HEK293 (cell line): ENCODE data around the gene SLC38A5.

ENCODE experiments used
- MYNN ChIP-seq: fragments of 450-650 bp; formaldehyde crosslinking; IDR thresholded peaks from 2 replicates; pipeline ENCODE4 v1.5.1; 2016; ENCODE audit warnings: missing biosample characterization, missing genetic modification characterization, borderline replicate concordance
- TRIM28 ChIP-seq: IDR thresholded peaks from 2 replicates; pipeline ENCODE4 v1.6.1; 2011; ENCODE audit warnings: low read length, control low read depth, borderline replicate concordance
- WT1 ChIP-seq: fragments of 450-650 bp; formaldehyde crosslinking; IDR thresholded peaks from 2 replicates; pipeline ENCODE4 v1.5.1; 2016; ENCODE audit warnings: missing biosample characterization, missing genetic modification characterization
- ZNF121 ChIP-seq: fragments of 450-650 bp; formaldehyde crosslinking; IDR thresholded peaks from 2 replicates; pipeline ENCODE4 v1.5.1; 2016; ENCODE audit warnings: missing biosample characterization, missing genetic modification characterization
- ZNF133 ChIP-seq: fragments of 450-650 bp; formaldehyde crosslinking; IDR thresholded peaks from 2 replicates; pipeline ENCODE4 v1.5.1; 2016; ENCODE audit warnings: missing biosample characterization, missing genetic modification characterization
- ZNF174 ChIP-seq: fragments of 450-650 bp; formaldehyde crosslinking; IDR thresholded peaks from 2 replicates; pipeline ENCODE4 v1.5.0; 2017; ENCODE audit warnings: missing biosample characterization, mild to moderate bottlenecking, missing genetic modification characterization
- ZNF223 ChIP-seq: fragments of 450-650 bp; formaldehyde crosslinking; IDR thresholded peaks from 2 replicates; pipeline ENCODE4 v1.5.1; 2016; ENCODE audit warnings: missing biosample characterization, missing genetic modification characterization
- ZNF239 ChIP-seq: fragments of 450-650 bp; formaldehyde crosslinking; IDR thresholded peaks from 2 replicates; pipeline ENCODE4 v1.5.1; 2016; ENCODE audit warnings: missing biosample characterization, missing genetic modification characterization
- ZNF324 ChIP-seq: fragments of 450-650 bp; formaldehyde crosslinking; IDR thresholded peaks from 2 replicates; pipeline ENCODE4 v1.5.1; 2016; ENCODE audit warnings: missing biosample characterization, missing genetic modification characterization
- ZNF510 ChIP-seq: fragments of 450-650 bp; formaldehyde crosslinking; IDR thresholded peaks from 2 replicates; pipeline ENCODE4 v1.5.1; 2018; ENCODE audit warnings: mild to moderate bottlenecking, missing genetic modification characterization, missing biosample characterization; ENCODE audit not compliant: insufficient replicate concordance
- TF ChIP-seq, protein P1 (sequence below): fragments of 450-650 bp; formaldehyde crosslinking; IDR thresholded peaks from 2 replicates; pipeline ENCODE4 v1.5.1; 2016; ENCODE audit warnings: missing biosample characterization, missing genetic modification characterization
- TF ChIP-seq, protein P2 (sequence below): fragments of 450-650 bp; formaldehyde crosslinking; IDR thresholded peaks from 2 replicates; pipeline ENCODE4 v1.5.1; 2016; ENCODE audit warnings: missing biosample characterization, missing genetic modification characterization
- TF ChIP-seq, protein P3 (sequence below): fragments of 450-650 bp; formaldehyde crosslinking; IDR thresholded peaks from 2 replicates; pipeline ENCODE4 v1.5.0; 2017; ENCODE audit warnings: missing biosample characterization, missing genetic modification characterization, borderline replicate concordance
- TF ChIP-seq, protein P4 (sequence below): fragments of 450-650 bp; formaldehyde crosslinking; IDR thresholded peaks from 2 replicates; pipeline ENCODE4 v1.5.1; 2016; ENCODE audit warnings: missing biosample characterization, missing genetic modification characterization

DNA sequence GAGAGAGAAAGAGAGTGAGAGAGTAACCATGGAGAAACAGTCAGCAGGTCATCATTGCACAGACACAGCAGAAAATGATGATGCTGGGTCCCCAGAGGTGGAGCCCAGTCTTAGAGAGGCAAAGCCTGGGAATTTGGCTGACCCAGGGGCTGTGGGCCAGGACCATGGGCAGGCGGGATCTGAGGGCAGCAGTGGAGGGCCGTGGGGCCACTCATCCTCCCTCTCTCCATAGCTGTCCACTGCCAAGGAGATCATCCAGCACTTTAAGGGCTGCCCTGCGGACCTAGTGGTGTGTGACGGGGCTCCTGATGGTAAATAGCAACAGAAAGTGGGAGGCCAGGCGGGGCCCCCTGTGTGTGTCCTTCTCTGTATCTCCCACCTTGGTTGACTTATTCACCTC, 8.7 kb upstream of the SLC38A5 start:
- TF ChIP-seq MYNN (tag by site-specific recombination) (no peak), TRIM28 (no peak), ZNF133 (tag by site-specific recombination) (no peak), ZNF121 (tag by site-specific recombination) (no peak), ZNF324 (tag by site-specific recombination) (no peak), ZNF239 (tag by site-specific recombination) (no peak), ZNF174 (no peak), ZNF223 (tag by site-specific recombination) (no peak), ZNF510 (tag by site-specific recombination) (no peak), WT1 (no peak)
- TF ChIP-seq, protein P1, sequence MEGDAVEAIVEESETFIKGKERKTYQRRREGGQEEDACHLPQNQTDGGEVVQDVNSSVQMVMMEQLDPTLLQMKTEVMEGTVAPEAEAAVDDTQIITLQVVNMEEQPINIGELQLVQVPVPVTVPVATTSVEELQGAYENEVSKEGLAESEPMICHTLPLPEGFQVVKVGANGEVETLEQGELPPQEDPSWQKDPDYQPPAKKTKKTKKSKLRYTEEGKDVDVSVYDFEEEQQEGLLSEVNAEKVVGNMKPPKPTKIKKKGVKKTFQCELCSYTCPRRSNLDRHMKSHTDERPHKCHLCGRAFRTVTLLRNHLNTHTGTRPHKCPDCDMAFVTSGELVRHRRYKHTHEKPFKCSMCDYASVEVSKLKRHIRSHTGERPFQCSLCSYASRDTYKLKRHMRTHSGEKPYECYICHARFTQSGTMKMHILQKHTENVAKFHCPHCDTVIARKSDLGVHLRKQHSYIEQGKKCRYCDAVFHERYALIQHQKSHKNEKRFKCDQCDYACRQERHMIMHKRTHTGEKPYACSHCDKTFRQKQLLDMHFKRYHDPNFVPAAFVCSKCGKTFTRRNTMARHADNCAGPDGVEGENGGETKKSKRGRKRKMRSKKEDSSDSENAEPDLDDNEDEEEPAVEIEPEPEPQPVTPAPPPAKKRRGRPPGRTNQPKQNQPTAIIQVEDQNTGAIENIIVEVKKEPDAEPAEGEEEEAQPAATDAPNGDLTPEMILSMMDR (tag by site-specific recombination), result no peak
- TF ChIP-seq, protein P2, sequence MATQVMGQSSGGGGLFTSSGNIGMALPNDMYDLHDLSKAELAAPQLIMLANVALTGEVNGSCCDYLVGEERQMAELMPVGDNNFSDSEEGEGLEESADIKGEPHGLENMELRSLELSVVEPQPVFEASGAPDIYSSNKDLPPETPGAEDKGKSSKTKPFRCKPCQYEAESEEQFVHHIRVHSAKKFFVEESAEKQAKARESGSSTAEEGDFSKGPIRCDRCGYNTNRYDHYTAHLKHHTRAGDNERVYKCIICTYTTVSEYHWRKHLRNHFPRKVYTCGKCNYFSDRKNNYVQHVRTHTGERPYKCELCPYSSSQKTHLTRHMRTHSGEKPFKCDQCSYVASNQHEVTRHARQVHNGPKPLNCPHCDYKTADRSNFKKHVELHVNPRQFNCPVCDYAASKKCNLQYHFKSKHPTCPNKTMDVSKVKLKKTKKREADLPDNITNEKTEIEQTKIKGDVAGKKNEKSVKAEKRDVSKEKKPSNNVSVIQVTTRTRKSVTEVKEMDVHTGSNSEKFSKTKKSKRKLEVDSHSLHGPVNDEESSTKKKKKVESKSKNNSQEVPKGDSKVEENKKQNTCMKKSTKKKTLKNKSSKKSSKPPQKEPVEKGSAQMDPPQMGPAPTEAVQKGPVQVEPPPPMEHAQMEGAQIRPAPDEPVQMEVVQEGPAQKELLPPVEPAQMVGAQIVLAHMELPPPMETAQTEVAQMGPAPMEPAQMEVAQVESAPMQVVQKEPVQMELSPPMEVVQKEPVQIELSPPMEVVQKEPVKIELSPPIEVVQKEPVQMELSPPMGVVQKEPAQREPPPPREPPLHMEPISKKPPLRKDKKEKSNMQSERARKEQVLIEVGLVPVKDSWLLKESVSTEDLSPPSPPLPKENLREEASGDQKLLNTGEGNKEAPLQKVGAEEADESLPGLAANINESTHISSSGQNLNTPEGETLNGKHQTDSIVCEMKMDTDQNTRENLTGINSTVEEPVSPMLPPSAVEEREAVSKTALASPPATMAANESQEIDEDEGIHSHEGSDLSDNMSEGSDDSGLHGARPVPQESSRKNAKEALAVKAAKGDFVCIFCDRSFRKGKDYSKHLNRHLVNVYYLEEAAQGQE (tag by site-specific recombination), result no peak
- TF ChIP-seq, protein P3, sequence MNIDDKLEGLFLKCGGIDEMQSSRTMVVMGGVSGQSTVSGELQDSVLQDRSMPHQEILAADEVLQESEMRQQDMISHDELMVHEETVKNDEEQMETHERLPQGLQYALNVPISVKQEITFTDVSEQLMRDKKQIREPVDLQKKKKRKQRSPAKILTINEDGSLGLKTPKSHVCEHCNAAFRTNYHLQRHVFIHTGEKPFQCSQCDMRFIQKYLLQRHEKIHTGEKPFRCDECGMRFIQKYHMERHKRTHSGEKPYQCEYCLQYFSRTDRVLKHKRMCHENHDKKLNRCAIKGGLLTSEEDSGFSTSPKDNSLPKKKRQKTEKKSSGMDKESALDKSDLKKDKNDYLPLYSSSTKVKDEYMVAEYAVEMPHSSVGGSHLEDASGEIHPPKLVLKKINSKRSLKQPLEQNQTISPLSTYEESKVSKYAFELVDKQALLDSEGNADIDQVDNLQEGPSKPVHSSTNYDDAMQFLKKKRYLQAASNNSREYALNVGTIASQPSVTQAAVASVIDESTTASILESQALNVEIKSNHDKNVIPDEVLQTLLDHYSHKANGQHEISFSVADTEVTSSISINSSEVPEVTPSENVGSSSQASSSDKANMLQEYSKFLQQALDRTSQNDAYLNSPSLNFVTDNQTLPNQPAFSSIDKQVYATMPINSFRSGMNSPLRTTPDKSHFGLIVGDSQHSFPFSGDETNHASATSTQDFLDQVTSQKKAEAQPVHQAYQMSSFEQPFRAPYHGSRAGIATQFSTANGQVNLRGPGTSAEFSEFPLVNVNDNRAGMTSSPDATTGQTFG (tag by site-specific recombination), result no peak
- TF ChIP-seq, protein P4, sequence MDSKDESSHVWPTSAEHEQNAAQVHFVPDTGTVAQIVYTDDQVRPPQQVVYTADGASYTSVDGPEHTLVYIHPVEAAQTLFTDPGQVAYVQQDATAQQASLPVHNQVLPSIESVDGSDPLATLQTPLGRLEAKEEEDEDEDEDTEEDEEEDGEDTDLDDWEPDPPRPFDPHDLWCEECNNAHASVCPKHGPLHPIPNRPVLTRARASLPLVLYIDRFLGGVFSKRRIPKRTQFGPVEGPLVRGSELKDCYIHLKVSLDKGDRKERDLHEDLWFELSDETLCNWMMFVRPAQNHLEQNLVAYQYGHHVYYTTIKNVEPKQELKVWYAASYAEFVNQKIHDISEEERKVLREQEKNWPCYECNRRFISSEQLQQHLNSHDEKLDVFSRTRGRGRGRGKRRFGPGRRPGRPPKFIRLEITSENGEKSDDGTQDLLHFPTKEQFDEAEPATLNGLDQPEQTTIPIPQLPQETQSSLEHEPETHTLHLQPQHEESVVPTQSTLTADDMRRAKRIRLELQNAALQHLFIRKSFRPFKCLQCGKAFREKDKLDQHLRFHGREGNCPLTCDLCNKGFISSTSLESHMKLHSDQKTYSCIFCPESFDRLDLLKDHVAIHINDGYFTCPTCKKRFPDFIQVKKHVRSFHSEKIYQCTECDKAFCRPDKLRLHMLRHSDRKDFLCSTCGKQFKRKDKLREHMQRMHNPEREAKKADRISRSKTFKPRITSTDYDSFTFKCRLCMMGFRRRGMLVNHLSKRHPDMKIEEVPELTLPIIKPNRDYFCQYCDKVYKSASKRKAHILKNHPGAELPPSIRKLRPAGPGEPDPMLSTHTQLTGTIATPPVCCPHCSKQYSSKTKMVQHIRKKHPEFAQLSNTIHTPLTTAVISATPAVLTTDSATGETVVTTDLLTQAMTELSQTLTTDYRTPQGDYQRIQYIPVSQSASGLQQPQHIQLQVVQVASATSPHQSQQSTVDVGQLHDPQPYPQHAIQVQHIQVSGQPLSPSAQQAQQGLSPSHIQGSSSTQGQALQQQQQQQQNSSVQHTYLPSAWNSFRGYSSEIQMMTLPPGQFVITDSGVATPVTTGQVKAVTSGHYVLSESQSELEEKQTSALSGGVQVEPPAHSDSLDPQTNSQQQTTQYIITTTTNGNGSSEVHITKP (tag by site-specific recombination), result no peak
